OCI-LY3 (cell line): ENCODE data around the gene GRK3.

Source experiments
- CTCF ChIP-seq: fragments of 200-600, 300-600 bp; sonication (generic); IDR thresholded peaks from 2 replicates; pipeline ENCODE4 v1.5.1; 2014; ENCODE audit warnings: antibody characterized with exemption, low read length, low read depth
- EZH2phosphoT487 ChIP-seq: fragments of 200-600 bp; shearing (Covaris generic); IDR thresholded peaks from 2 replicates; pipeline ENCODE4 v1.6.1; 2018; ENCODE audit warnings: antibody characterized with exemption, mixed run types, low read depth

- TF ChIP-seq CTCF (no peak), EZH2phosphoT487 (no peak)
Measured at GRCh38 chr22:25672289-25673084, 108.0 kb downstream of the GRK3 start.
